A673 (cell line): Measurements from ENCODE around the gene BCL2L2.

Experiments
- CTCF ChIP-seq: fragments of 300-800, 200-600 bp; sonication (generic); conservative IDR thresholded peaks from 2 replicates; pipeline ENCODE4 v1.5.1; 2017; ENCODE audit warnings: low read depth, mild to moderate bottlenecking, antibody characterized with exemption, low read length, moderate library complexity, mixed read lengths
- EZH2 ChIP-seq: fragments of 200-600 bp; sonication (generic); IDR thresholded peaks from 2 replicates; pipeline ENCODE4 v1.6.1; 2017; ENCODE audit warnings: borderline replicate concordance, low read depth, mild to moderate bottlenecking, mixed read lengths, antibody characterized with exemption, low read length; ENCODE audit not compliant: poor library complexity, severe bottlenecking

- TF ChIP-seq EZH2 (no peak), CTCF (no peak)
Measured at GRCh38 chr14:23259426-23259825, 47.2 kb upstream of the BCL2L2 start.
